ENCODE results near the gene BCL2. TPM values are rescaled to one million over a fixed set of nuclear protein-coding genes. Genes with fewer than 3 reads are reported as not detected.

The BCL2 gene
- total RNA-seq, 4 donors from 2014 or later, result 25.2 to 39.0 (median 36.1) TPM

- no peaks in the 10 kb centered on the region for H3K27me3 ChIP-seq
- no peaks in the 10 kb centered on the region for H3K9me3 ChIP-seq
- intact Hi-C loops (cut with DNase I), result no loop called here
- H3K27ac ChIP-seq (replicated peaks in 1 of 4), result peak overlapping the region; percentile 63 to 82 (median 76)
- H3K4me1 ChIP-seq, result peaks cover 8 to 99% (median 91%) of the 10 kb centered on the region in 4 donors
- WGBS, result 73% methylated on average over 16 of the region's 16 CpGs
- DNase-seq (ENCODE audit: extremely low spot score), result no peak
- no peaks in the 10 kb centered on the region for H3K36me3 ChIP-seq
- TF ChIP-seq POLR2AphosphoS5 (IDR thresholded peaks at IDR 0.05) (no peak), POLR2A (IDR thresholded peaks at IDR 0.05; ENCODE audit: low read depth) (no peak), CTCF (IDR thresholded peaks at IDR 0.05) (no peak), EP300 (IDR thresholded peaks at IDR 0.05) (no peak)
- H3K4me3 ChIP-seq, result no peak overlapping the region
Observed at GRCh38 chr18:63283305-63284094, 36.1 kb downstream of the BCL2 start.

DNA sequence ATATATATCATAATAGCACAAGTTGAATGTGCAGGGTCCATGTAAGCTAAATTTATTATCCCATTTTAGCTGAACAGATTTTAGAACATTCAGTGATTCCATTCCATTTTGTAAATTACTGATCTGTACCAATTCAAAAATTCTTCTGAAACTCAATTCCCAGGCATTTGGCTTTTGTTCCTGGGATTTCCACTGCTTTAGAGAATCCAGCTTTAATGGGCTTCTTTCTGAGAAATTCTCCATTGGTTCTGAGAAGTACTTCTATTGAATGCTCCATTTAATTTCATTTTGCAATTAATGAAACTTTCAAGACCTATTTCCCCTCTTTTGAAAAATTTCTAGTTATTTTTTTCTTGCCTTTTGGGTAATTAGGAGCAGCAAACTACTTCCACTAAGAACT, 36.8 kb downstream of the BCL2 start:
- H3K27ac ChIP-seq (replicated peaks in 1 of 4), result peak overlapping the region; percentile 63 to 82 (median 76)
- DNase-seq (ENCODE audit: extremely low spot score), result no peak

GRCh38 chr18:63273222-63273927, 46.2 kb downstream of the BCL2 start:
- Histone ChIP-seq H3K4me3 (no peak overlapping the region), H3K4me1 (peaks cover 0 to 26% (median 16%) of the 10 kb centered on the region in 4 donors), H3K27me3 (no peaks in the 10 kb centered on the region), H3K27ac (replicated peaks in 1 of 4) (no peak overlapping the region), H3K36me3 (no peaks in the 10 kb centered on the region), H3K9me3 (no peaks in the 10 kb centered on the region)
- intact Hi-C loops (cut with DNase I), result no loop called here
- WGBS, result 86% methylated on average over 13 of the region's 13 CpGs
- TF ChIP-seq CTCF (IDR thresholded peaks at IDR 0.05) (no peak), EP300 (IDR thresholded peaks at IDR 0.05) (no peak), POLR2AphosphoS5 (IDR thresholded peaks at IDR 0.05) (no peak), POLR2A (IDR thresholded peaks at IDR 0.05; ENCODE audit: low read depth) (no peak)
- DNase-seq (ENCODE audit: extremely low spot score), result no peak

More for the DNA sequence above, 36.8 kb downstream of the BCL2 start:
- TF ChIP-seq POLR2A (IDR thresholded peaks at IDR 0.05; ENCODE audit: low read depth) (no peak), POLR2AphosphoS5 (IDR thresholded peaks at IDR 0.05) (no peak), EP300 (IDR thresholded peaks at IDR 0.05) (no peak), CTCF (IDR thresholded peaks at IDR 0.05) (no peak)
- no peaks in the 10 kb centered on the region for H3K36me3 ChIP-seq
- intact Hi-C loops (cut with DNase I), result no loop called here
- no peaks in the 10 kb centered on the region for H3K27me3 ChIP-seq
- peaks cover 3 to 99% (median 87%) of the 10 kb centered on the region in 4 donors for H3K4me1 ChIP-seq
- H3K4me3 ChIP-seq, result no peak overlapping the region
- no peaks in the 10 kb centered on the region for H3K9me3 ChIP-seq

- no peaks in the 10 kb centered on the region for H3K36me3 ChIP-seq
- H3K4me1 ChIP-seq, result peaks cover 0 to 25% (median 14%) of the 10 kb centered on the region in 4 donors
- 92% methylated on average over 1 of the region's 1 CpG for WGBS
- TF ChIP-seq POLR2AphosphoS5 (IDR thresholded peaks at IDR 0.05) (no peak), EP300 (IDR thresholded peaks at IDR 0.05) (no peak), POLR2A (IDR thresholded peaks at IDR 0.05; ENCODE audit: low read depth) (no peak), CTCF (IDR thresholded peaks at IDR 0.05) (no peak)
- no peak for DNase-seq (ENCODE audit: extremely low spot score)
- H3K4me3 ChIP-seq, result no peak overlapping the region
- no peaks in the 10 kb centered on the region for H3K27me3 ChIP-seq
- no peaks in the 10 kb centered on the region for H3K9me3 ChIP-seq
- intact Hi-C loops (cut with DNase I), result no loop called here
- no peak overlapping the region for H3K27ac ChIP-seq (replicated peaks in 1 of 4)
Observed at GRCh38 chr18:63272638-63273037, 46.9 kb downstream of the BCL2 start.
